NCI-H2029 (cell line): ENCODE results near the gene RGS3.

Experiments
- DNase-seq: peaks from one replicate; lab custom pipeline; 2025; lab: John Stamatoyannopoulos, UW

Gene RGS3

GRCh38 chr9:113620377-113621161, 157.0 kb downstream of the RGS3 start:
- DNase-seq, result peak; percentile 44

DNA sequence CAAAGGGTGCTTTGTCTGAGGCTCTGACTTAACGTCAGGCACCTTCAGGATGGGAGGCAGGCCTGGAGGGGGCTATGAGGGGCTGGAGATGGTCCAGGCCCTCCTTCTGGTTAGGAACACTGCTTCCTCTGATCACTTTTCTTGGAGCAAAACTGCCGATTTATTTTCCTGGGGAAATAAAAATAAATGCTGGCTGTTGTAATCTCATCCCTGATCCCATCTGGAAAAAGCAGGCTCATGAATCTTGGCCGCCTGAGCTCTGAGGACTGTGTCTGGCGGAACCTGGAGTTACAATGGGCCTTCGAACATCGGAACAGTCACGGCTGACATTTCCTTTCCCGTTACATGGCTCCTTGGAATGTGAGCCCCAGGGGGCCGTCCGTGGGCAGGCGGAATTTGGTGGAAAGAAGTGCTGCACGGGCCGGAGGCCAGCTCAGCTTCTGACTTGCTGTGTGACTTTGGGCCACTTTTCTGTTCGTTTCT, 157.8 kb downstream of the RGS3 start:
- no peak for DNase-seq

DNA sequence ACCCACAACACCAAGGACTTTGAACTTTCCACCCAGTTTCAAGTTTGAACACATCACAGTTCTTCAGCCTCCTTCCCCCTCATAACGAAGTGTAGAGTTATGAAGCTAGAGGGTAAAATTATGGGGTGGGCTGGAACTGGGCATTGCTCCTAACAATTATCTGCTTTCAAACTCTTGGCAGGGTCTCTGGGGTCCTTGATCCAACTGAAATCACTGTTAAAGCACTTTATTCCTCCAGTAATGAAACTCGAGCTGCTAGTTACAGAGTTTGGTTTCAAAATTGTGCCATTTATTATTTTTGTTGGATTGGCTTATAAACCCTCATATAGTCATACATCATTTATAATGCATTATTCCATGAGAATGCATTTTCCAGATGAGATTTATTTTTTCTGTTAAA, 158.5 kb downstream of the RGS3 start:
- DNase-seq, result no peak

GRCh38 chr9:113622600-113623400, 159.3 kb downstream of the RGS3 start:
- no peak for DNase-seq

DNA sequence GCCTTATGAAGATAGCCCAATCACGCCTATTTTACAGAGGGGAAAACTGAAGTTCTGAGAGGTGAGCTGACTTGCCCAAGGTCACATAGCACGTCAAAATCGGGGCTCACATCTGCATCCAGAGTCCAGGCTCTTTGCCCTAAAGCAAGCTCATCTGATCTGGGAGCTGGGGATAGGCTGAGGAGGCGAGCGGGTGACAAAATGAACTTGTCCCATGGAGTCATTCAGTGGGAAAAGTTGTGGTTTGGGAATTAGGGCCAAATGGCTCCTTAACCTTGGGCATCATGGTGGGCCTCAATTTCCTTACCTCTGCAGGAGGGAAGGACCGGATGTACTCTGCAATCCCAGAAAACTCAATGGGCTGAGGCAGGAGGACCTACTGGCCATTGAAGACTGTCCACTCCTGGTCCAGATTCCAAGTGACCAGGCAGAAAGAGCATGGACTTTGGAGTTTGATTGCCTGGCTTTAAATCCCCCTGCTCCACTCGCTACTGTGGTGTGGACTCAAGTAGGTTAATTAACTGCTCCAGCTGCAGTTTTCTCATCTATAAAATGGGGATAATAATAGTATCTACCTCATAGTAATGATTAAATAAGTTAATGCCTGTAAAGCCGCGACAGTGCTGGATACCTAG, 160.4 kb downstream of the RGS3 start:
- DNase-seq, result no peak

DNA sequence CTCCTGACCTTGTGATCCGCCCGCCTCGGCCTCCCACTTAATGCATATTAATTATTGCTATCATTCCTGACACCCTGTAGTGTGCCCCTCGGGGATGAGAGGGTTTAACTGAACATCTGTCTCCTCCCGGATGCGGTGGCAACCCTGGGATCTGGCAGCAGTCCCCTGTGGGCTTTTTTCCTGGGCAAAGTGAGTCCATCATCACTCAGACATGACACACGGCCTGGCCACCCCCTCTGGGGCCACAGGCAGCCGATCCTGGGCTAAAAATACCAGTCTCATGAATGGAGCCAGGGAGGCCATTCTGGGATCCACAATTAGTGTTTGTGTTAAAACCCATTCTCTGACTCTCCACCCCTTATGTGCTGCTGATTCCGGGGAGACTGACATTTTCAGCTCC, 161.2 kb downstream of the RGS3 start:
- no peak for DNase-seq

DNA sequence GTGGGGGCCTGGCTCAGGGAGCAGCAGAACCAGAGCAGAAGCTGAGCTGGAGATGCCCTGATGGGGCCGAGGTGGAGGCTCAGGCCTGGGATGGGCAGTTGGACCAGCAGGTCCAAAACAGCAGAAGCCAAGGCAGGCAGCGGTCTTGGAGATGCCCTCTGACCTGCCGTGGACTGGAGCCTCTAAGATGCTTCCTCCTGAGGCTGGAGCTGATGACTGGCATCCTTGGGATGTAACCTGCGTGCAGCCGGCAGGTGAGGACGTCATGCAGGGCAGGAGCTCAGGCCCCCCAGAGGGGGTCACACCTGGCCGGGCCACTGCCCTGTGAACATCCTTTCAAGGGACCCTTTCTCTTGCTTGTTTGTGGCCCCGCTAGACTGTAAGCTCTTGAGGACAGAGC, 162.0 kb downstream of the RGS3 start:
- DNase-seq, result no peak

GRCh38 chr9:113626735-113627495, 163.4 kb downstream of the RGS3 start:
- no peak for DNase-seq

GRCh38 chr9:113628621-113629020, 165.1 kb downstream of the RGS3 start:
- no peak for DNase-seq

GRCh38 chr9:113630386-113631136, 167.0 kb downstream of the RGS3 start:
- no peak for DNase-seq

- DNase-seq, result no peak
Measured at GRCh38 chr9:113631137-113631765, 167.7 kb downstream of the RGS3 start.

DNA sequence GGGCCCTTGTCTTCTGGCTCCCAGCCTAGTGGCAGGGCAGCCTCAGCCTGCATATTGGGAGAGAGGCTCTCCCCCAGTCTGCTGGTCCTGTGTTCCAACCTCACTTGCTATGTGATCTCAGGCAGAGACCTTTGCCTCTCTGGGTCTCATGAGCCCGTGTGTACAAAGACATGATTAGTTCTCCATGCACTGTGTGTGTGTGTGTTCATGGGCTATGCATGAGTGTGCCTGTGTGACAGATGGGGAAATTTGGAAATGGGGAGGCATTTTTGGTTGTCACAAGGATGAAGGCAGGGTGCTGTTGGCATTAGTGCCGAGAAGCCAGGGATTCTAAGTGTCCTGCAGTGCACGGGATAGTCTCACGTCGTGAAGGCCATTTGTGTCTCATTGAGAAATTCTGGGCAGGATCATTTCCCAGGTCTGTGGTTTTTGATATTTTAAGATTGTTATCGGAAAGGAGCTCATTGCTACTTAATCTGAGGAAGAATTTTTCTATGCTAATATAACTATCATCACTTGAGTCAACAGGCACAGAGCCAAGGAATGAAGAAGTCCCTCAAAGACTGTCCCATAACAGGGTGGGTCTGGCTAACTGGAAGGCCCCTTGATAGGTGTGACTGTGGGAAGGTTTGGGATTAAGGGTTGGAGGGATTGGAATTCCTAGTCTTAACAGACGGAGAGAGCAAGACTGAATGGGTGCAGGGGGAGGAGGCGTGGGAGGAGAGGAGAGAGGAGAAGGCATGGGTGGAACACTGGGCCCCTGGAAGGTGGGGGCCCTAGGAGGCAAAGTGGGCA, 168.5 kb downstream of the RGS3 start:
- no peak for DNase-seq

DNA sequence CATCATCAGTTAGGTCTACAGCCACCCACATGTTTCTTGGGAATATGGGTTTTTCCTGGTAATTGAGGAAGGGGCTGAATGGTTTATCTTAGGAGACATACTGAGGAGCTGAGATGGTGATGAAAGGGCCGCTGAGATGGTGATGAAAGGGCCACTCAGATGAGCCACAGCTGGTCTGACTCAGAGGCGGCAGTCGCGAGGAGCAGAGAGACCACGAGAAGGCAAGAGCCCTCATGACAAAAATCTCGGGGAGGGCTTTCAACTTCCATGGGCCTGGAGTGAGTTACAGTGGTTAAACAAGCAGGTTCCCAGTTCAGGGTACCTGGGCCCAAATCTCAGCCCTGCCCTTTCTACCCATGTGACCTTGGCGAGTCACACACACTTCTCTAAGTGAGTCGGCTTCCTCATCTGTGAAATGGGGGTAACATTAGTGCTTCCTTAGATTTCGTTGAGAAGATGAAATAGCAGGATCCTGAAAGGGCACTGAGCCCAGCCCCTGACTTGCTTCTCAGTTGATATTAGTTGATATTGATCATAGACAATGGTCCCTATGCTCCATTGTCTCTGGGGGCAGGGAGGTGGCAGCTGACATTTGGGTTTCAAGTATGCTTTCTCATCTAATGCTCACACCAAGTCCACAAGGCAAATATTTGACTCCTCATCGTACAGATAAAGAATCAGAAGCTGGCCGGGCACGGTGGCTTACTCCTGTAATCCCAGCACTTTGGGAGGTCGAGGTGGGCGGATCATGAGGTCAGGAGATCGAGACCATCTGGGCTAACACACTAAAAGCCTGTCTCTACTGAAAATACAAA, 169.5 kb downstream of the RGS3 start:
- no peak for DNase-seq

DNA sequence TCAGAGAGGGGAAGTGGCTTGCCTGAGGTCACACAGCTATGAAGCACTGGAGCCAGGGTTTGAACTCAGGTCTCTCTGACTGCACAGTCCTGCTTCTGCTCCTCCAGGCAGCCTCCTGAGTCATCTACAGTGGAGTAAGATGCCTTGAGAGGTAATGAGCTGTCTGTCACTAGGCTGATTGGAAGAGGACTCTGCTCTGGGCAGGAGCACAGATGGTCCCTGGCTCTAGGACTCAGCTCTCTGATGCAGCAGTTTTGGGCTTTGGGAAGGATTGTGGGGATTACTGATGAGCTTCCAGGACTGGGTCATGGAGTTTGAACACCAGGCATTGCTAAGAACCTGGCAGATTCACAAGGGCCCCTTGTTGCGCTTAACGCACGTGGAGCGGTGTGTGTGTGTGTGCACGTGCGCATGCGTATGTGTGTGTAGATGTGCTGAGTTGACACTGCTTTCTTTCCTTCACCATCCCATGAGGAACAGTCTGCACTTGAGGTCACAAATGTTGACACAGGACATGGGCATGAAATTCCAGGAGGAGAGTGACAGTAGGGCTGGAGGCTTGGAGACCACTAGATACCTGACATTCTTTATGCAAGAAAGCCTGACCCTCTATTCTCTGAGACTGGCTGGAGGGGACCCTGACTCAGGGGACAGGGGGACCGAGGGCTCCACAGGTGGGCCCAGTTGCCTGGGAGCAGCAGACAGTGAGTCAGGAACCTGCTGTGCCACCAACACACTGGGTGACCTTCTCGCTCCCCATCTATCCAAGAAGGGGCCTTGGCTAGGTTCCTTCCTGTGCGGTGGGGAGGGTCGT, 170.5 kb downstream of the RGS3 start:
- no peak for DNase-seq

GRCh38 chr9:113634596-113635515, 171.3 kb downstream of the RGS3 start:
- DNase-seq, result no peak

DNA sequence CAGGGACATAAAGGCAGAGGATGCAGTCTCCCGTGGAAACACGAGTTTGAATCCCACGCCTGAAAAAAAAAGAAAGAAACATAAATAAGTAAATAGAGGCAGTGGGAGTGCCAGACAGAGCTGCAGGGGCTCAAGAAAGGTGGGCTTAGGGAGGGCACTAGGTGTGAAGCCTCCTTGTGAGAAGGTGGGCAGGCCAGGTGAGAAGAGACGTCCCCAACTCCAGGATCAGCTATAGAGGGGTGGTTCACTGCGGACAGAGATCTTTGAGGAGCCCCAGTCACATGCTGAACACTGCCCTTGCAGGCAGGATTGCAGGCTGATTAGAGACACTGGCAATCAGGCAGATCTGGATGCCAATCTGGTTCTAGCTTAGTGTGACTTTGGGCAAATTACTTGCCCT, 172.1 kb downstream of the RGS3 start:
- DNase-seq, result no peak

GRCh38 chr9:113636165-113636564, 172.6 kb downstream of the RGS3 start:
- DNase-seq, result no peak
